Mesothelial cell of epicardium (in vitro differentiated cells): Measurements from ENCODE around the gene CARD8. TPM values are rescaled to one million over a fixed set of nuclear protein-coding genes. Genes with fewer than 3 reads are reported as not detected.
"Not testable (repeated sequence)": the region's sequence is repeated elsewhere in the genome, so short reads cannot be mapped to it uniquely, and the experiment has no call there.

ENCODE experiments used
- DNase-seq, 2 experiments: peaks; one replicate each; pipeline ENCODE4 v3.0.0; 2021; ENCODE audit warnings: low spot score in 2 of 2; ENCODE audit not compliant: unreplicated experiment in 2 of 2
- H3K27ac Mint-ChIP-seq: 2 replicates; pipeline ENCODE4 v1.8.0; 2021; ENCODE audit warnings: mixed read lengths
- H3K27me3 Mint-ChIP-seq: 2 replicates; pipeline ENCODE4 v1.8.0; 2021; ENCODE audit warnings: low read depth, mixed read lengths
- H3K36me3 Mint-ChIP-seq: 2 replicates; pipeline ENCODE4 v1.8.0; 2021; ENCODE audit warnings: mixed read lengths
- H3K4me1 Mint-ChIP-seq: 2 replicates; pipeline ENCODE4 v1.8.0; 2021; ENCODE audit warnings: mixed read lengths
- H3K4me3 Mint-ChIP-seq: 2 replicates; pipeline ENCODE4 v1.8.0; 2021; ENCODE audit warnings: mild to moderate bottlenecking, moderate library complexity, mixed read lengths
- H3K9me3 Mint-ChIP-seq: 2 replicates; pipeline ENCODE4 v1.8.0; 2021; ENCODE audit warnings: mixed read lengths
- CTCF ChIP-seq: fragments of 200-600 bp; sonication (generic); IDR thresholded peaks from one replicate; pipeline ENCODE4 v1.5.0; 2021; ENCODE audit warnings: antibody characterized with exemption; ENCODE audit not compliant: unreplicated experiment
- total RNA-seq: library from RNA; stranded (reverse); gene quantifications from 3 replicates; pipeline ENCODE4 v1.2.1, GENCODE V29; 2021

The CARD8 gene
- total RNA-seq, 1 donor from 2014 or later = 51.5 TPM

- Mint-ChIP-seq H3K36me3 (no peaks in the 10 kb centered on the region), H3K27me3 (no peaks in the 10 kb centered on the region), H3K4me3 (no peak overlapping the region), H3K27ac (no peak overlapping the region), H3K4me1 (no peaks in the 10 kb centered on the region), H3K9me3 (no peaks in the 10 kb centered on the region)
- TF ChIP-seq CTCF = no peak
- no peak for DNase-seq
These were observed 42.3 kb upstream of the CARD8 start for GRCh38 chr19:48297975-48298374.

- Mint-ChIP-seq H3K4me1 (no peaks in the 10 kb centered on the region), H3K27me3 (no peaks in the 10 kb centered on the region), H3K36me3 (no peaks in the 10 kb centered on the region), H3K9me3 (no peaks in the 10 kb centered on the region), H3K4me3 (no peak overlapping the region), H3K27ac (no peak overlapping the region)
- no peak for DNase-seq
- no peak for TF ChIP-seq CTCF
These were observed 41.4 kb upstream of the CARD8 start for GRCh38 chr19:48296963-48297734.

GRCh38 chr19:48295458-48295857 lies 39.7 kb upstream of the CARD8 start:
- Mint-ChIP-seq H3K9me3 (no peaks in the 10 kb centered on the region), H3K4me3 (no peak overlapping the region), H3K4me1 (peaks cover 8% of the 10 kb centered on the region), H3K27ac (no peak overlapping the region), H3K27me3 (peaks cover 3% of the 10 kb centered on the region), H3K36me3 (no peaks in the 10 kb centered on the region)
- TF ChIP-seq CTCF = no peak
- DNase-seq = no peak

GRCh38 chr19:48292798-48293197 lies 37.1 kb upstream of the CARD8 start:
- H3K4me1 Mint-ChIP-seq = peaks cover 8% of the 10 kb centered on the region
- DNase-seq = no peak
- H3K4me3 Mint-ChIP-seq = no peak overlapping the region
- no peak overlapping the region for H3K27ac Mint-ChIP-seq
- peaks cover 7% of the 10 kb centered on the region for H3K36me3 Mint-ChIP-seq
- TF ChIP-seq CTCF = no peak
- H3K27me3 Mint-ChIP-seq = peaks cover 3% of the 10 kb centered on the region
- no peaks in the 10 kb centered on the region for H3K9me3 Mint-ChIP-seq

GRCh38 chr19:48291489-48291815 lies 35.7 kb upstream of the CARD8 start:
- H3K27me3 Mint-ChIP-seq, H3K4me1 Mint-ChIP-seq, DNase-seq, H3K27ac Mint-ChIP-seq, H3K9me3 Mint-ChIP-seq: not testable (repeated sequence)
- Mint-ChIP-seq H3K36me3 (peaks cover 13% of the 10 kb centered on the region), H3K4me3 (peak overlapping the region; percentile 73)

GRCh38 chr19:48290771-48291488 lies 35.2 kb upstream of the CARD8 start:
- Mint-ChIP-seq H3K27ac (peak overlapping the region; percentile 53), H3K27me3 (peaks cover 3% of the 10 kb centered on the region), H3K36me3 (peaks cover 18% of the 10 kb centered on the region), H3K9me3 (peaks cover 10% of the 10 kb centered on the region), H3K4me3 (peak overlapping the region; percentile 73), H3K4me1 (peaks cover 8% of the 10 kb centered on the region)
- DNase-seq = peak; percentile 71 to 92
- TF ChIP-seq CTCF = peak; percentile 98
